SK-N-SH (cell line): ENCODE results near the gene BMPR1B. TPM values are rescaled to one million over a fixed set of nuclear protein-coding genes. Genes with fewer than 3 reads are reported as not detected.

Experiments
- CTCF ChIA-PET: fragments of 300-600, 350-600 bp; formaldehyde crosslinking; extraction: SDS; loops from one replicate; lab custom pipeline; 2021; lab: Yijun Ruan, JAX
- POLR2A ChIA-PET: fragments of 350-600 bp; sonication (Branson Sonifier 250); formaldehyde crosslinking; extraction: SDS; loops from one replicate; lab custom pipeline; 2020; ENCODE audit warnings: antibody characterized with exemption, inconsistent platforms; lab: Yijun Ruan, JAX
- DNase-seq: peaks from one replicate; pipeline ENCODE4 v3.0.0; 2012
- H2AFZ ChIP-seq: fragments of 200-600 bp; sonication (generic); 2 replicates; pipeline ENCODE4 v1.8.1; 2016; ENCODE audit warnings: antibody characterized with exemption, mild to moderate bottlenecking, low read depth
- H3F3A ChIP-seq: fragments of 200-600 bp; sonication (generic); replicated peaks from 2 replicates; pipeline ENCODE3; 2016; ENCODE audit warnings: antibody characterized with exemption, mild to moderate bottlenecking; ENCODE audit not compliant: insufficient read depth
- H3K27ac ChIP-seq, 2 experiments: fragments of 200-500 bp in 1 of 2; fragments of 200-600 bp in 1 of 2; sonication (Bioruptor generic) in 1 of 2; sonication (generic), shearing (Covaris generic) in 1 of 2; 2 replicates each; pipeline versions ENCODE4 v1.5.1 to v1.6.1; 2014 to 2016; ENCODE audit warnings: low read depth in 2 of 2, inconsistent platforms in 1 of 2, low read length in 1 of 2, mild to moderate bottlenecking in 1 of 2, mixed read lengths in 1 of 2
- H3K27me3 ChIP-seq: fragments of 200-600 bp; sonication (generic), shearing (Covaris generic); 2 replicates; pipeline ENCODE4 v1.6.1; 2016; ENCODE audit warnings: mixed run types; ENCODE audit not compliant: insufficient read depth
- H3K36me3 ChIP-seq, 2 experiments: fragments of 200-500 bp in 1 of 2; fragments of 200-600 bp in 1 of 2; sonication (Bioruptor generic) in 1 of 2; sonication (generic) in 1 of 2; replicated peaks in 1 of 2; 2 replicates each; pipeline versions ENCODE3 to v1.5.1; 2014 to 2016; ENCODE audit warnings: low read length in 1 of 2, mild to moderate bottlenecking in 1 of 2; ENCODE audit not compliant: insufficient read depth in 2 of 2, control insufficient read depth in 1 of 2
- H3K4me1 ChIP-seq, 2 experiments: fragments of 200-500 bp in 1 of 2; fragments of 200-600 bp in 1 of 2; sonication (Bioruptor generic) in 1 of 2; sonication (generic), shearing (Covaris generic) in 1 of 2; 2 replicates each; pipeline versions ENCODE4 v1.5.1 to v1.6.1; 2014 to 2016; ENCODE audit warnings: low read depth in 1 of 2, low read length in 1 of 2, mixed run types in 1 of 2; ENCODE audit not compliant: insufficient read depth in 2 of 2, control insufficient read depth in 1 of 2
- H3K4me2 ChIP-seq: fragments of 200-600 bp; sonication (generic), shearing (Covaris generic); 2 replicates; pipeline ENCODE4 v1.6.1; 2017; ENCODE audit warnings: mixed run types
- H3K4me3 ChIP-seq, 2 experiments: fragments of 200-500 bp in 1 of 2; fragments of 200-600 bp in 1 of 2; sonication (Bioruptor generic) in 1 of 2; sonication (generic), shearing (Covaris generic) in 1 of 2; 2 replicates each; pipeline versions ENCODE4 v1.5.1 to v1.8.1; 2014 to 2016; ENCODE audit warnings: low read depth in 2 of 2, inconsistent platforms in 1 of 2, low read length in 1 of 2, mild to moderate bottlenecking in 1 of 2, mixed read lengths in 1 of 2, moderate library complexity in 1 of 2
- H3K79me2 ChIP-seq: fragments of 200-600 bp; sonication (generic); 2 replicates; pipeline ENCODE4 v1.8.1; 2017; ENCODE audit warnings: mild to moderate bottlenecking; ENCODE audit not compliant: insufficient read depth
- H3K9ac ChIP-seq: fragments of 200-600 bp; sonication (generic); 2 replicates; pipeline ENCODE4 v1.6.1; 2017; ENCODE audit warnings: mixed run types
- H3K9me2 ChIP-seq: fragments of 200-600 bp; sonication (generic); 2 replicates; pipeline ENCODE4 v1.6.1; 2017; ENCODE audit warnings: mixed run types
- H3K9me3 ChIP-seq: fragments of 200-600 bp; sonication (generic); 2 replicates; pipeline ENCODE4 v1.6.1; 2017; ENCODE audit warnings: mixed run types, mild to moderate bottlenecking, moderate library complexity
- H4K20me1 ChIP-seq: fragments of 200-600 bp; sonication (generic); 2 replicates; pipeline ENCODE4 v1.6.1; 2017; ENCODE audit warnings: mild to moderate bottlenecking, mixed run types; ENCODE audit not compliant: insufficient read depth
- ELF1 ChIP-seq: IDR thresholded peaks from 2 replicates; pipeline ENCODE4 v1.4.0; 2012
- FOSL2 ChIP-seq: IDR thresholded peaks from 2 replicates; pipeline ENCODE4 v1.4.0; 2012; ENCODE audit warnings: low read depth, mild to moderate bottlenecking, moderate library complexity, borderline replicate concordance
- GABPA ChIP-seq: IDR thresholded peaks from 2 replicates; pipeline ENCODE4 v1.4.0; 2012; ENCODE audit warnings: low read depth, mild to moderate bottlenecking
- IRF3 ChIP-seq: fragments of 150-350 bp; IDR thresholded peaks from 2 replicates; pipeline ENCODE4 v1.6.1; 2016; ENCODE audit warnings: mild to moderate bottlenecking, low read depth, low read length
- MEF2A ChIP-seq: IDR thresholded peaks from 2 replicates; pipeline ENCODE4 v1.4.0; 2012; ENCODE audit warnings: low read depth, borderline replicate concordance
- MXI1 ChIP-seq: IDR thresholded peaks from 2 replicates; pipeline ENCODE4 v1.6.1; 2012; ENCODE audit warnings: mild to moderate bottlenecking, low read depth, low read length, improper control_type of control experiment
- NFIC ChIP-seq: IDR thresholded peaks from 2 replicates; pipeline ENCODE4 v1.4.0; 2012; ENCODE audit warnings: borderline replicate concordance
- NRF1 ChIP-seq: IDR thresholded peaks from 2 replicates; pipeline ENCODE4 v1.6.1; 2012; ENCODE audit warnings: low read depth, mild to moderate bottlenecking, low read length
- RAD21 ChIP-seq: IDR thresholded peaks from 2 replicates; pipeline ENCODE4 v1.6.1; 2012; ENCODE audit warnings: mild to moderate bottlenecking, low read length
- RFX5 ChIP-seq: IDR thresholded peaks from 2 replicates; pipeline ENCODE4 v1.6.1; 2012; ENCODE audit warnings: mild to moderate bottlenecking, improper control_type of control experiment, low read length
- RXRA ChIP-seq: IDR thresholded peaks from 2 replicates; pipeline ENCODE4 v1.4.0; 2012; ENCODE audit warnings: low read depth, mild to moderate bottlenecking, borderline replicate concordance
- SIN3A ChIP-seq: IDR thresholded peaks from 2 replicates; pipeline ENCODE4 v1.6.1; 2012; ENCODE audit warnings: low read depth, mild to moderate bottlenecking, low read length, moderate library complexity, borderline replicate concordance
- TAF1 ChIP-seq: IDR thresholded peaks from 2 replicates; pipeline ENCODE4 v1.6.1; 2012; ENCODE audit warnings: low read depth, mild to moderate bottlenecking, low read length, moderate library complexity, borderline replicate concordance
- USF2 ChIP-seq: fragments of 150-350 bp; IDR thresholded peaks from 2 replicates; pipeline ENCODE4 v1.6.1; 2017; ENCODE audit warnings: antibody characterized with exemption, low read length, low read depth, borderline replicate concordance
- YY1 ChIP-seq: IDR thresholded peaks from 2 replicates; pipeline ENCODE4 v1.4.0; 2012; ENCODE audit warnings: low read depth, mild to moderate bottlenecking
- polyA plus RNA-seq, 3 experiments: library from polyadenylated mRNA; depleted of rRNA; stranded (reverse); fragments of >200 nt; gene quantifications; 2 replicates each; pipeline ENCODE4 v1.2.3, GENCODE V29; 2012
- TF ChIP-seq, protein P1 (sequence below): IDR thresholded peaks from 2 replicates; pipeline ENCODE4; 2012
- TF ChIP-seq, protein P2 (sequence below): IDR thresholded peaks from 2 replicates; pipeline ENCODE4 v1.4.0; 2012; ENCODE audit warnings: low read depth, borderline replicate concordance
- TF ChIP-seq, protein P3 (sequence below): fragments of 200-600 bp; sonication (generic); IDR thresholded peaks from 2 replicates; pipeline ENCODE4 v1.6.1; 2017; ENCODE audit warnings: antibody characterized with exemption, mild to moderate bottlenecking, moderate library complexity
- TF ChIP-seq, protein P4 (sequence below): IDR thresholded peaks from 2 replicates; pipeline ENCODE4 v1.4.0; 2012; ENCODE audit warnings: low read depth, borderline replicate concordance

BMPR1B gene
- polyA plus RNA-seq, 1 of the 3 experiments (the other 2 are of a cell fraction) = 0.16 TPM

DNA sequence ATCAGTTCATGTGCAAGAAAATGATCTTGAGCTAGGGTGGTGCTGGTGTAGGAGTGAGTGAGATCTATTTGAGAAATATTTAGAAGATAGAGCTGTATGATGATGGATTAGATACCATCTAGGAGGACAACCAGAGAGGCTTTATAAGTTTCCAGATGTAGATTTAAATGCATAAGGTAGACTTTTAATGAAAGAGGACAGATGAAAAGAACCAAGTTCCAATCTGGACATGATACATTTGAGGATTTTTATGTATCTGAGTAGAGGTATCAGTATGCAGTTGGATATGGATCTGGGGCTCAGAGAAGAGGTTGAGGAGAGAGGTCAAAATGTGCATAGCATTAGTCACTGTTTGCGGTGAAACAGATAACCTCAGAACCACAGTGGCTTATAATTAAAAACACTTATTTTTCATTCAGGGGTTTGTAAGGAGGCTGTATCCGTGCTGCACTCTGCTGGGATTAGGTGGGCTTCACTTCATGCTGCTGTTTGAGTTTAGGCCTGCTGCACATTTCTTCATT lies 348.7 kb downstream of the BMPR1B start (continued):
- TF ChIP-seq RAD21 = no peak
- TF ChIP-seq TAF1 = no peak
- no peak for TF ChIP-seq ELF1
- no peak for TF ChIP-seq SIN3A
- TF ChIP-seq, protein P1, sequence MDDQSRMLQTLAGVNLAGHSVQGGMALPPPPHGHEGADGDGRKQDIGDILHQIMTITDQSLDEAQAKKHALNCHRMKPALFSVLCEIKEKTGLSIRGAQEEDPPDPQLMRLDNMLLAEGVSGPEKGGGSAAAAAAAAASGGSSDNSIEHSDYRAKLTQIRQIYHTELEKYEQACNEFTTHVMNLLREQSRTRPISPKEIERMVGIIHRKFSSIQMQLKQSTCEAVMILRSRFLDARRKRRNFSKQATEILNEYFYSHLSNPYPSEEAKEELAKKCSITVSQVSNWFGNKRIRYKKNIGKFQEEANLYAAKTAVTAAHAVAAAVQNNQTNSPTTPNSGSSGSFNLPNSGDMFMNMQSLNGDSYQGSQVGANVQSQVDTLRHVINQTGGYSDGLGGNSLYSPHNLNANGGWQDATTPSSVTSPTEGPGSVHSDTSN = peak; percentile 93
- TF ChIP-seq, protein P2, sequence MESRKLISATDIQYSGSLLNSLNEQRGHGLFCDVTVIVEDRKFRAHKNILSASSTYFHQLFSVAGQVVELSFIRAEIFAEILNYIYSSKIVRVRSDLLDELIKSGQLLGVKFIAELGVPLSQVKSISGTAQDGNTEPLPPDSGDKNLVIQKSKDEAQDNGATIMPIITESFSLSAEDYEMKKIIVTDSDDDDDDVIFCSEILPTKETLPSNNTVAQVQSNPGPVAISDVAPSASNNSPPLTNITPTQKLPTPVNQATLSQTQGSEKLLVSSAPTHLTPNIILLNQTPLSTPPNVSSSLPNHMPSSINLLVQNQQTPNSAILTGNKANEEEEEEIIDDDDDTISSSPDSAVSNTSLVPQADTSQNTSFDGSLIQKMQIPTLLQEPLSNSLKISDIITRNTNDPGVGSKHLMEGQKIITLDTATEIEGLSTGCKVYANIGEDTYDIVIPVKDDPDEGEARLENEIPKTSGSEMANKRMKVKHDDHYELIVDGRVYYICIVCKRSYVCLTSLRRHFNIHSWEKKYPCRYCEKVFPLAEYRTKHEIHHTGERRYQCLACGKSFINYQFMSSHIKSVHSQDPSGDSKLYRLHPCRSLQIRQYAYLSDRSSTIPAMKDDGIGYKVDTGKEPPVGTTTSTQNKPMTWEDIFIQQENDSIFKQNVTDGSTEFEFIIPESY = peak; percentile 73; the same call in 1 of the 2 replicates
- no peak for TF ChIP-seq RFX5
- TF ChIP-seq, all 33 proteins: peak for 15

- Histone ChIP-seq H3K4me1 (peaks cover 7 to 16% of the 10 kb centered on the region in 2 experiments), H3K9me2 (no peaks in the 10 kb centered on the region), H3K4me3 (no peak overlapping the region), H3K9ac (no peak overlapping the region), H3K79me2 (no peaks in the 10 kb centered on the region), H4K20me1 (no peaks in the 10 kb centered on the region), H3K27ac (peak overlapping the region in 1 of 2 experiments; percentile 19; a peak in 3 of 4 replicates), H3F3A (peaks cover 12% of the 10 kb centered on the region), H2AFZ (no peak overlapping the region), H3K9me3 (no peaks in the 10 kb centered on the region), H3K27me3 (no peaks in the 10 kb centered on the region), H3K36me3 (no peaks in the 10 kb centered on the region), H3K4me2 (peak overlapping the region; percentile 24; the same call in 1 of the 2 replicates)
- ChIA-PET POLR2A (no interaction called here), CTCF (no interaction called here)
- DNase-seq = no peak
- no peak for TF ChIP-seq NRF1
- TF ChIP-seq, protein P3, sequence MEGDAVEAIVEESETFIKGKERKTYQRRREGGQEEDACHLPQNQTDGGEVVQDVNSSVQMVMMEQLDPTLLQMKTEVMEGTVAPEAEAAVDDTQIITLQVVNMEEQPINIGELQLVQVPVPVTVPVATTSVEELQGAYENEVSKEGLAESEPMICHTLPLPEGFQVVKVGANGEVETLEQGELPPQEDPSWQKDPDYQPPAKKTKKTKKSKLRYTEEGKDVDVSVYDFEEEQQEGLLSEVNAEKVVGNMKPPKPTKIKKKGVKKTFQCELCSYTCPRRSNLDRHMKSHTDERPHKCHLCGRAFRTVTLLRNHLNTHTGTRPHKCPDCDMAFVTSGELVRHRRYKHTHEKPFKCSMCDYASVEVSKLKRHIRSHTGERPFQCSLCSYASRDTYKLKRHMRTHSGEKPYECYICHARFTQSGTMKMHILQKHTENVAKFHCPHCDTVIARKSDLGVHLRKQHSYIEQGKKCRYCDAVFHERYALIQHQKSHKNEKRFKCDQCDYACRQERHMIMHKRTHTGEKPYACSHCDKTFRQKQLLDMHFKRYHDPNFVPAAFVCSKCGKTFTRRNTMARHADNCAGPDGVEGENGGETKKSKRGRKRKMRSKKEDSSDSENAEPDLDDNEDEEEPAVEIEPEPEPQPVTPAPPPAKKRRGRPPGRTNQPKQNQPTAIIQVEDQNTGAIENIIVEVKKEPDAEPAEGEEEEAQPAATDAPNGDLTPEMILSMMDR = no peak
- TF ChIP-seq, protein P2 = no peak
- TF ChIP-seq RXRA = no peak
- TF ChIP-seq, protein P4, sequence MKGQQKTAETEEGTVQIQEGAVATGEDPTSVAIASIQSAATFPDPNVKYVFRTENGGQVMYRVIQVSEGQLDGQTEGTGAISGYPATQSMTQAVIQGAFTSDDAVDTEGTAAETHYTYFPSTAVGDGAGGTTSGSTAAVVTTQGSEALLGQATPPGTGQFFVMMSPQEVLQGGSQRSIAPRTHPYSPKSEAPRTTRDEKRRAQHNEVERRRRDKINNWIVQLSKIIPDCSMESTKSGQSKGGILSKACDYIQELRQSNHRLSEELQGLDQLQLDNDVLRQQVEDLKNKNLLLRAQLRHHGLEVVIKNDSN = no peak
- no peak for TF ChIP-seq IRF3
- no peak for TF ChIP-seq GABPA
- TF ChIP-seq FOSL2 = no peak
- no peak for TF ChIP-seq MEF2A
- no peak for TF ChIP-seq MXI1
- no peak for TF ChIP-seq RFX5
- TF ChIP-seq SIN3A = no peak
- TF ChIP-seq YY1 = no peak
- no peak for TF ChIP-seq USF2
- TF ChIP-seq NFIC = no peak
Observed at GRCh38 chr4:95107004-95107403, 349.2 kb downstream of the BMPR1B start.
